ENCODE measurements around the gene CTSW. TPM values are rescaled to one million over a fixed set of nuclear protein-coding genes. Genes with fewer than 3 reads are reported as not detected.

Gene CTSW
- polyA plus RNA-seq, 1 experiment: not detected

DNA sequence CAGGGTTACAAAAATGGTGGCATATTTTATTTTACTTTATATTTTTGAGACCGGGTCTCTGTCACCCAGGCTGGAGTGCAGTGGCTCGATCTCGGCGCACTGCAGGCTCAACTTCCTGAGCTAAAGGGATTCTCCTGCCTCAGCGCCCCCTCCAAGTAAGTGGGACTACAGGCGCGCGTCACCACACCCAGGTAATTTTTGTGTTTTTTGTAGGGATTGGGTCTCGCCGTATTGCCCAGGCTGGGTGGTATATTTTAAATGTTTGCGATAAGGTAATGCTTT is 21.2 kb downstream of the CTSW start:
- Histone ChIP-seq H3K27ac (ENCODE audit: low read depth, low read length) (peak overlapping the region; percentile 87), H3K27me3 (ENCODE audit: control insufficient read depth, insufficient read depth, low read length) (no peaks in the 10 kb centered on the region), H3K9me3 (ENCODE audit: control insufficient read depth, insufficient read depth, low read length) (no peaks in the 10 kb centered on the region; the same call in 1 of the 2 replicates), H3K4me3 (ENCODE audit: low read depth, low read length) (no peak overlapping the region)
- DNase-seq (ENCODE audit: low read depth, low spot score): no peak
- no peak for TF ChIP-seq CTCF (IDR thresholded peaks at IDR 0.05; ENCODE audit: low read depth, low read length)
- CTCF ChIA-PET: interaction anchor here (0.6 to 4.1 kb wide), 4 partner anchors 11 to 33 kb away, joined by 3 to 30 read pairs (median 6); partner anchors contain the start of genes CCDC85B and FIBP
- POLR2A ChIA-PET: interaction anchor here (0.6 to 6.7 kb wide), 11 partner anchors 11 to 1507 kb away, joined by 3 to 153 read pairs (median 4); partner anchors contain the start of genes C11orf68, CCDC85B, CFL1 and FIBP

GRCh38 chr11:65903068-65903481 is 23.4 kb downstream of the CTSW start:
- H3K27me3 ChIP-seq (ENCODE audit: control insufficient read depth, insufficient read depth, low read length): no peaks in the 10 kb centered on the region
- 0 out of 2 replicates have a peak overlapping the region, but pooled peaks have one; percentile 17 for H3K4me3 ChIP-seq (ENCODE audit: low read depth, low read length)
- ChIA-PET POLR2A (interaction anchor here (6.4 to 6.7 kb wide), 2 partner anchors 11 to 13 kb away, joined by 98 to 153 read pairs; partner anchors contain the start of genes CCDC85B and FIBP), CTCF (interaction anchor here (4.1 kb wide), 1 partner anchor 14 kb away, joined by 30 read pairs; the partner anchor contains the start of genes CCDC85B and FIBP)
- DNase-seq (ENCODE audit: low read depth, low spot score): no peak
- H3K9me3 ChIP-seq (ENCODE audit: control insufficient read depth, insufficient read depth, low read length): no peaks in the 10 kb centered on the region; the same call in 1 of the 2 replicates
- TF ChIP-seq CTCF (IDR thresholded peaks at IDR 0.05; ENCODE audit: low read depth, low read length): no peak
- H3K27ac ChIP-seq (ENCODE audit: low read depth, low read length): peak overlapping the region; percentile 87

GRCh38 chr11:65903715-65904114 is 24.1 kb downstream of the CTSW start:
- TF ChIP-seq CTCF (IDR thresholded peaks at IDR 0.05; ENCODE audit: low read depth, low read length): no peak
- Histone ChIP-seq H3K27ac (ENCODE audit: low read depth, low read length) (peak overlapping the region; percentile 87), H3K4me3 (ENCODE audit: low read depth, low read length) (no peak overlapping the region), H3K27me3 (ENCODE audit: control insufficient read depth, insufficient read depth, low read length) (no peaks in the 10 kb centered on the region), H3K9me3 (ENCODE audit: control insufficient read depth, insufficient read depth, low read length) (no peaks in the 10 kb centered on the region; the same call in 1 of the 2 replicates)
- ChIA-PET CTCF (interaction anchor here (4.1 kb wide), 1 partner anchor 15 kb away, joined by 30 read pairs; the partner anchor contains the start of genes CCDC85B and FIBP), POLR2A (interaction anchor here (6.4 to 6.7 kb wide), 2 partner anchors 10 to 14 kb away, joined by 98 to 153 read pairs; partner anchors contain the start of genes CCDC85B and FIBP)
- no peak for DNase-seq (ENCODE audit: low read depth, low spot score)

DNA sequence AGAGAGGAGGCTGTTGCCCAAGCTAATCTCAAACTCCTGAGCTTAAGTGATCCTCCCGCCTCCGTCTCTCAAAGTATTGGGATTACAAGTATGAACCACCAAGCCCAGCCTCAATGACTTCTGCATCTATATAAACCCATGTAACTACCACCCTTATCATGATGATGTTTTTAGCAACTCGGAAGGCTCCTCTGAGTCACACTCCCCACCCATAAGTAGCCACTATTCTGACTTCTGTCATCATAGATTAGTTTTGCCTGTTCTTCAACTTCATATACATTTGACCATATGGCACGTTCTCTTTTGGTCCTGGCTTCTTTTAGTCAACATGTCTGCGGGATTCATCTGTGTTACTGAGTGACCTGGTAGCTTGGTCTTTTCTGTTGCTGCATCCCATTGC is 27.0 kb downstream of the CTSW start:
- ChIA-PET CTCF (interaction anchor here (1.3 to 1.6 kb wide), 2 partner anchors 17 to 18 kb away, joined by 5 to 7 read pairs; partner anchors contain the start of genes CCDC85B and FIBP), POLR2A (interaction anchor here (1.6 kb wide), 1 partner anchor 9 kb away, joined by 7 read pairs; no protein-coding TSS in a partner anchor)
- no peak for TF ChIP-seq CTCF (IDR thresholded peaks at IDR 0.05; ENCODE audit: low read depth, low read length)
- no peak for DNase-seq (ENCODE audit: low read depth, low spot score)
- Histone ChIP-seq H3K4me3 (ENCODE audit: low read depth, low read length) (no peak overlapping the region), H3K9me3 (ENCODE audit: control insufficient read depth, insufficient read depth, low read length) (no peaks in the 10 kb centered on the region), H3K27ac (ENCODE audit: low read depth, low read length) (no peak overlapping the region), H3K27me3 (ENCODE audit: control insufficient read depth, insufficient read depth, low read length) (no peaks in the 10 kb centered on the region)

DNA sequence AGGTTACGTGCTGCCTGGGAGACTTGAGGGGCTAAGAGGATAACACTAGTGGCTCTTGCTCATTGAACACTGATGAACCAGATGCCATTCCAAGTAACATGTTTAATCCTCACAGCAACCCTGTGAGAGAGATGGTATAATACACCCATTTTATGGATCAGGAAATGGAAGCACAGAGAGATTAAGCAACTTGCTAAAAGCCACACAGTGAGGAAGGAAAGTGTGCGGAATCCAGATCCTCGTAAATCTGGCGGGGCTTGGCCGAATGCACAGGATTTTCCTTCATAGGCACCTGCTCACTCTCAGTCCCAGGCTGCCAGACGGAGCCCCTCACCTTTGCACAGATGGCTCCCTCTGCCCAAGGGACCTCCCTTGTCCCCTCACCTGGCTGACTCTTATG is 28.2 kb downstream of the CTSW start:
- no peak overlapping the region for H3K4me3 ChIP-seq (ENCODE audit: low read depth, low read length)
- ChIA-PET CTCF (interaction anchor here (0.8 to 1.6 kb wide), 2 partner anchors 20 to 48 kb away, joined by 3 to 4 read pairs; partner anchors contain the start of genes FIBP and MUS81), POLR2A (no interaction called here)
- H3K27me3 ChIP-seq (ENCODE audit: control insufficient read depth, insufficient read depth, low read length): no peaks in the 10 kb centered on the region
- no peak for DNase-seq (ENCODE audit: low read depth, low spot score)
- no peak overlapping the region for H3K27ac ChIP-seq (ENCODE audit: low read depth, low read length)
- TF ChIP-seq CTCF (IDR thresholded peaks at IDR 0.05; ENCODE audit: low read depth, low read length): no peak
- no peaks in the 10 kb centered on the region for H3K9me3 ChIP-seq (ENCODE audit: control insufficient read depth, insufficient read depth, low read length)
